GM12878 (cell line): Measurements from ENCODE around the gene ZAR1L.

Experiments used
- EGR1 ChIP-seq, 2 experiments: IDR thresholded peaks; 1 replicate in 1 of 2; 2 replicates in 1 of 2; pipeline ENCODE4 v1.6.1; 2011 to 2012; ENCODE audit warnings: low read depth in 2 of 2, low read length in 2 of 2, borderline replicate concordance in 1 of 2, mild to moderate bottlenecking in 1 of 2, moderate library complexity in 1 of 2
- MYB ChIP-seq: fragments of 150-350 bp; IDR thresholded peaks from 2 replicates; pipeline ENCODE4 v1.6.1; 2014; ENCODE audit warnings: mild to moderate bottlenecking, low read depth, low read length, borderline replicate concordance
- MYC ChIP-seq: IDR thresholded peaks from 2 replicates; pipeline ENCODE4 v1.6.1; 2011; ENCODE audit warnings: mild to moderate bottlenecking, low read length, moderate library complexity, inconsistent platforms; ENCODE audit not compliant: insufficient read depth, insufficient replicate concordance, insufficient read length, severe bottlenecking
- POLR2A ChIP-seq: IDR thresholded peaks from 2 replicates; pipeline ENCODE4 v1.6.1; 2011; ENCODE audit warnings: low read depth, mild to moderate bottlenecking, low read length
- POLR2AphosphoS5 ChIP-seq: IDR thresholded peaks from 2 replicates; pipeline ENCODE4 v1.6.1; 2011; ENCODE audit warnings: mild to moderate bottlenecking, low read length, inconsistent platforms
- SP1 ChIP-seq: IDR thresholded peaks from one replicate; pipeline ENCODE4 v1.6.1; 2011; ENCODE audit warnings: low read depth, low read length
- SREBF2 ChIP-seq: IDR thresholded peaks from 2 replicates; pipeline ENCODE4 v1.6.1; 2012; ENCODE audit warnings: mild to moderate bottlenecking, low read length
- TF ChIP-seq, protein P1 (sequence below): IDR thresholded peaks from 2 replicates; pipeline ENCODE4 v1.6.1; 2012; ENCODE audit warnings: low read depth, low read length, improper control_type of control experiment
- TF ChIP-seq, protein P2 (sequence below), 3 experiments: IDR thresholded peaks in 2 of 3; conservative IDR thresholded peaks in 1 of 3; 2 replicates each; pipeline ENCODE4 v1.5.1; 2011; ENCODE audit warnings: low read depth in 3 of 3, low read length in 3 of 3, mild to moderate bottlenecking in 3 of 3, control low read depth in 2 of 3, moderate library complexity in 2 of 3, inconsistent platforms in 1 of 3, mixed read lengths in 1 of 3; ENCODE audit not compliant: control insufficient read depth in 2 of 3, insufficient read depth in 1 of 3; ENCODE audit errors: extremely low read depth in 1 of 3
- TF ChIP-seq, protein P3 (sequence below): fragments of 450-650 bp; IDR thresholded peaks from 2 replicates; pipeline ENCODE4 v1.6.1; 2014; ENCODE audit warnings: mild to moderate bottlenecking

DNA sequence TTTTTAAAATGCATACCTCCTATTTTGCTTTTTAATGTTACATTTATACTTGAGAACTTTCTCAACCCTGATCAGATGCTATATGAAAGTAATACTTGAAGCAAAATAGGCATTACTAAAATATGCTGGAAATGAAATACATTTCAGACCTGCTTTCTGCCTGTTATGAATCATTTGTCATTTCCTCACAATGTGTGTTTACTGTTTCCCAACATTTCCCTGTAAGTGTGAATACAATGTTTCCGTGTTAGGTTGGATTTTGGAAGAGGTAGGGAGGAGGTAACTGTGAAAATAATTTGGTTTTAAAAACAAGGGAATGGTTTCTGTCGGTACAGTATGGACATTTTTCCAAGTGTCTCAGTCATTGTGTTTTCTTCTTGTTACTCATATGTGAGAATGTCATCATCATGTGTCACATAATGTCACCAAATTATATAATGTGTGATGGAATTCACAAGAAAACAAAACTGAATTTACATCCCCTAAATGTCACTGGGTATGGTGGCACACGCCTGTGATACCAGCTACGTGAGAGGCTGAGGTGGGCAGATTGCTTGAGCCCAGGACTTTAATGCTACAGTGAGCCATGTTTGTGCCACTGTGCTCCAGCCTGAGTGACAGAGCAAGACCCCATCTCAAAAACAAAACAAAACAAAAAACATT is 43.0 kb downstream of the ZAR1L start:
- TF ChIP-seq, protein P1, sequence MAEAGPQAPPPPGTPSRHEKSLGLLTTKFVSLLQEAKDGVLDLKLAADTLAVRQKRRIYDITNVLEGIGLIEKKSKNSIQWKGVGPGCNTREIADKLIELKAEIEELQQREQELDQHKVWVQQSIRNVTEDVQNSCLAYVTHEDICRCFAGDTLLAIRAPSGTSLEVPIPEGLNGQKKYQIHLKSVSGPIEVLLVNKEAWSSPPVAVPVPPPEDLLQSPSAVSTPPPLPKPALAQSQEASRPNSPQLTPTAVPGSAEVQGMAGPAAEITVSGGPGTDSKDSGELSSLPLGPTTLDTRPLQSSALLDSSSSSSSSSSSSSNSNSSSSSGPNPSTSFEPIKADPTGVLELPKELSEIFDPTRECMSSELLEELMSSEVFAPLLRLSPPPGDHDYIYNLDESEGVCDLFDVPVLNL = no peak
- TF ChIP-seq EGR1 (IDR thresholded peaks at IDR 0.05; ENCODE audit: borderline replicate concordance in 1 of 2, low read depth in 2 of 2, low read length in 2 of 2) (no peak), MYC (no peak), SP1 (no peak), MYB (no peak), SREBF2 (no peak), POLR2A (no peak), POLR2AphosphoS5 (no peak)
- TF ChIP-seq, protein P2, sequence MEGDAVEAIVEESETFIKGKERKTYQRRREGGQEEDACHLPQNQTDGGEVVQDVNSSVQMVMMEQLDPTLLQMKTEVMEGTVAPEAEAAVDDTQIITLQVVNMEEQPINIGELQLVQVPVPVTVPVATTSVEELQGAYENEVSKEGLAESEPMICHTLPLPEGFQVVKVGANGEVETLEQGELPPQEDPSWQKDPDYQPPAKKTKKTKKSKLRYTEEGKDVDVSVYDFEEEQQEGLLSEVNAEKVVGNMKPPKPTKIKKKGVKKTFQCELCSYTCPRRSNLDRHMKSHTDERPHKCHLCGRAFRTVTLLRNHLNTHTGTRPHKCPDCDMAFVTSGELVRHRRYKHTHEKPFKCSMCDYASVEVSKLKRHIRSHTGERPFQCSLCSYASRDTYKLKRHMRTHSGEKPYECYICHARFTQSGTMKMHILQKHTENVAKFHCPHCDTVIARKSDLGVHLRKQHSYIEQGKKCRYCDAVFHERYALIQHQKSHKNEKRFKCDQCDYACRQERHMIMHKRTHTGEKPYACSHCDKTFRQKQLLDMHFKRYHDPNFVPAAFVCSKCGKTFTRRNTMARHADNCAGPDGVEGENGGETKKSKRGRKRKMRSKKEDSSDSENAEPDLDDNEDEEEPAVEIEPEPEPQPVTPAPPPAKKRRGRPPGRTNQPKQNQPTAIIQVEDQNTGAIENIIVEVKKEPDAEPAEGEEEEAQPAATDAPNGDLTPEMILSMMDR (IDR thresholded peaks at IDR 0.05 in 2 of 3, conservative IDR thresholded peaks at IDR 0.05 in 1 of 3; ENCODE audit: control insufficient read depth in 2 of 3, extremely low read depth in 1 of 3, insufficient read depth in 1 of 3, low read depth in 3 of 3, low read length in 3 of 3) = no peak
- TF ChIP-seq, protein P3, sequence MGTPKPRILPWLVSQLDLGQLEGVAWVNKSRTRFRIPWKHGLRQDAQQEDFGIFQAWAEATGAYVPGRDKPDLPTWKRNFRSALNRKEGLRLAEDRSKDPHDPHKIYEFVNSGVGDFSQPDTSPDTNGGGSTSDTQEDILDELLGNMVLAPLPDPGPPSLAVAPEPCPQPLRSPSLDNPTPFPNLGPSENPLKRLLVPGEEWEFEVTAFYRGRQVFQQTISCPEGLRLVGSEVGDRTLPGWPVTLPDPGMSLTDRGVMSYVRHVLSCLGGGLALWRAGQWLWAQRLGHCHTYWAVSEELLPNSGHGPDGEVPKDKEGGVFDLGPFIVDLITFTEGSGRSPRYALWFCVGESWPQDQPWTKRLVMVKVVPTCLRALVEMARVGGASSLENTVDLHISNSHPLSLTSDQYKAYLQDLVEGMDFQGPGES = no peak
